HG02571 (cell line): ENCODE data around the gene TCF19.
A peak's percentile ranks its signal among the peaks of the same experiment; 100 is the strongest.

Experiments used
- ATAC-seq: cut with Tn5 transposase; IDR thresholded peaks from one replicate; pipeline ENCODE4 v1.9.1; 2021; ENCODE audit warnings: mild to moderate bottlenecking, moderate library complexity; ENCODE audit not compliant: unreplicated experiment

Gene TCF19

DNA sequence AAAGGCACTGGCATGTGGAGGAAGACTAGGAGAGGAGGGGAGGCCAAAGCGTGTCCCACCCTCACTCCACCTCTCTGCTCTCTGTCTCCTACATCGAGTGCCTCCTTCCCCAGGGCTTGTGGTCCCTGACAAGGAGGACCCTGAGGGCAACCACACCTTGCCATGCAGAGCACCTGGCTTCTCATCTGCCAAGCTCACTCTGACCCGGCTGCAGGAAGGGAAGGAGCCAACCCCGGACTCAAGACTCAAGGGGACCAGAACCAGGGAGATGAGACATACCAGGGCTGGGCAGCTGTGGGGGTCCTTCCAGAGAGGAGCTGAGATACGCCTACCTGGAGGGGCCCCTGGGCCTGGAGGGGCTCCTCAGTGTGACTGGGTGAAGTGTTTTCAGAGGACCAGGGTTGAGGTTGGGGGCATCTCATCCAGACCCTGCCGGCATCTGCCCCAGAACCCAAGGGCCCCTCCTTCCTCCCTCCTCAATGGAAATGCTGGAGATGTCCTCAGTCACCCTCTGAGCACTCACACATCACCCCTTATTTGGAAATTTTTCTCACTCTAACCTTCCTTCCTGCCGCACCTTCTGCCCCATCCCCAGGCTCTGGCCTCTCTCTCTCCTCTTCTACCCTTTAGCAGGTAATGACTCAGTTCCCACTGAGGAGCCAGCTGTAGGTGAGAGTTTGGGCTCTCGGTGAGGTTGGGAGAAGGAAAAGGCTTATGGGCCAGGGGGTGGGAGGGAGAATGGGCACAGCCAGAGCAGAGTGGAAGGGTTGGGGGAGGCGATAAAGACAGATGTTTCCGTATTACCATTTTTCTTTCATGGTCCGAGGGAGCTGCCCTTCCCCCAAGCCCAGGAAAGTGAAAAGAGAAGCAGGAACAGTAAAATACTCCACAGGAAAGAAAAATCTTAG, 44.1 kb downstream of the TCF19 start:
- ATAC-seq, result no peak

DNA sequence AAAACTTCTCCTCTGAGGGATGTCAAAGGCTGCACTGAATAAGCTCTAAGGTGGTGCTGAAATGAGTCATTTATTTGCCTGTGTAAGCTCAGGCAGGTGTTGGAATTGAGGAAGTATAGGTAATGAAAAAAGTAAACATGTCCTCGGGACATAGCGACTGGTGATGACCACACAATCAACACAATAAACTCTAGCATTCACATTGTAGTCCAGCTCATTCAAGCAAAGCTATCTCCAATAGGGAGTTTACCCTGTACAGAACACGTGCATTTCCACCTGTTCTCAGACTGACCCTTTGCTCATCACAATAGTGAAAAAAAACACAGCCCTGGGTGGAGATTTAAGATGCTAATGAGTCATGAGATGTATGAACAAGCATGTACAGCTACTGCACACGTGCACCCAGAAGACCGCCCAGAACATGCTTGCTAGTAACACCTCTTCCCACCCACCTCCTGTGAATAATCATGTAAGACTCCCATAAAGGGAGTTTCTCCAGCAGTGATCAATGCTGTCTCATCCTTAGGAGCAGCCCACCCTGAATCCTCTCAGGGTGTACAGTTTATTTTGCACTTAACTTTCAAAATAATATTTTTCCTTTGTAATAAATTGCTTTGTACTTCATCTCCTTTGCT, 45.1 kb downstream of the TCF19 start:
- ATAC-seq, result peak; percentile 52

DNA sequence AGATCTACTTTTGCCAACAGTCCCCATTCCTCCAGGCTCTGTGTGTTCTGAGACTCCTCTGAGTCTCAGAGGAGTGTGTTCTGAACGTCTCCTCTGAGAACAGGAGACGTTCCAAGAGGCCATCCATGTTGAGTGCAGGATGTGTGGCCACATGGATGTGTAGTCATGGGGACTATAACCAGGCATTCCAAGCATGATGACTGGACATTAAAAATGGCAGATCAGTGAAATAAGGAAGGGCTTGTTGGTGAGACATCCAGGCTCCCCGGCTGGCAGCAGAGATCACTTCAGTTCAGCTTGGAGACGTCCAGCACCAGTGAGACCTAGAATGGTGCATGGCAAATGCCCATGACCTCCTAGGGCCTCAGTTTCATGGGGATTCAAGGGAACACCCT, 46.4 kb downstream of the TCF19 start:
- ATAC-seq, result no peak

DNA sequence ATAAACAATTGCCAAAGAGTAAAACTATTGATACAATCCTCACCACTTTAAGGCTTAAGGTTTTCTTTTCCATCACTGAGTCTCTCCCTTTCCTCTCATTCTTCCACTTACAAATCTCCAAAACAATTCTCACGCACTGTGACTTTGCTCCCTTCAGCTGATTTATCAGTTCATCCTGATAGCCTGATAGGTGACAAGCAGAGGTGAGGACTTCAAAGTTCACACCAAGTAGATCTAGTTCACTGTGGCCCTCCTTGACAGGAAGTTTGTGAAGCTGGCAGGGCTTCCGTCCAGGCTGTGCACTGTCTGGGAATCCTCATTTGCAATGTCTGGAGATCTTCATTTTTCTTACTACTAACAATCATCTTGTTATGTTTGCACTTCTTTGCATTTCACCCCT, 47.2 kb downstream of the TCF19 start:
- no peak for ATAC-seq

DNA sequence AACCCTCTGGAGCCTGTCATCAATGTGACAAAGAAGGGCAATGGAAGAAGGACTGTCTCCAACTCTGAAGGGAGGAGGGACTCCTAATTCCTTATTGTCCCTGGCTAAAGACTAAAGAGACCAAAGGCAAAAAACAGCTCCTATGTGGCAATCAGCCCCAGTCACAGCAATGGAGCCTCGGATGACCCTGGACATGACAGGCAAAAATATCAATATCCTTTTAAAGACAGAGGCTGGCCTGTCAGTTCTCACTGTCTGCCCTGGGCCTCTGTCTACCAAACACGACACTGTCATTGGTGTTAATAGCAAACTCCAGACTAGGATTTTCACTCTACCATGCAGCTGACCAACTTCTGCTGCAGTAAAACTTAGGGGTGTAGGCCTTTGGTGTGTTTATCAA, 50.1 kb downstream of the TCF19 start:
- ATAC-seq, result no peak

DNA sequence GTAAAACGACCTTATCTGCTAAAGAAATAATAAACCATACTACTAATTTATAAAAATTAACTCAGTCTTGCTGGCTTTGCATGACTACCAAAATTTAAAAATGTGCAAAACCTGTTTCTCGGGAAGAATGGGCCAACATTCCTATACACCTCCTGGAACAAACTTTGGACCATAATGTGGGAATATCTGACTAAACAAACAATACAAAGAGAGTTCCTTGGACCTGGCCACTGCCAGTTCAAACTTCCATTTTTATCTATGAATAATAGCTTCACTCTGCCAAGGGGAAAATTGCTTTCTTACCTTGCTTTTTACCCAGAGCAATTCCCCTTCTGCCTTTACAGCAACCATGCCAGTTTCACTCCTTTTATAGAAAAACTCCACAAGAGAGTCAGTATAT, 50.7 kb downstream of the TCF19 start:
- ATAC-seq, result no peak

DNA sequence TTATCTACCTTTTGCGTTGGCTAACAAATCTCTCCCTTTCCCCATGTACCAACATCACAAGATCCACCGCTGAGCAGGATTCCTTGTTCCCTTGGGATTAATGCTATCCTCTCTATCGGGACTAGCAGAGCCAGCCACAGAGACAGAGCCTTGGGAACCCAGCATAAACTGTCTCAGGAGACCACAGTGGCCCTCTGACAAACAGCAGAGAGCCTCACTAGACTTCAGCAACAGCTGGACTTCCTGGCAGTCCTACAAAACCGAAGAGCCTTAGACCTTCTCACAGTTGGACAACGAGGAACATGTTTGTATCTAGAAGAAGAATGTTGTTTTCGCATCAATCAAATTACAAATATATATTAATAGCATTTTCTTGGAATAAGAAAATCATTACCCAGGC, 51.7 kb downstream of the TCF19 start:
- no peak for ATAC-seq

DNA sequence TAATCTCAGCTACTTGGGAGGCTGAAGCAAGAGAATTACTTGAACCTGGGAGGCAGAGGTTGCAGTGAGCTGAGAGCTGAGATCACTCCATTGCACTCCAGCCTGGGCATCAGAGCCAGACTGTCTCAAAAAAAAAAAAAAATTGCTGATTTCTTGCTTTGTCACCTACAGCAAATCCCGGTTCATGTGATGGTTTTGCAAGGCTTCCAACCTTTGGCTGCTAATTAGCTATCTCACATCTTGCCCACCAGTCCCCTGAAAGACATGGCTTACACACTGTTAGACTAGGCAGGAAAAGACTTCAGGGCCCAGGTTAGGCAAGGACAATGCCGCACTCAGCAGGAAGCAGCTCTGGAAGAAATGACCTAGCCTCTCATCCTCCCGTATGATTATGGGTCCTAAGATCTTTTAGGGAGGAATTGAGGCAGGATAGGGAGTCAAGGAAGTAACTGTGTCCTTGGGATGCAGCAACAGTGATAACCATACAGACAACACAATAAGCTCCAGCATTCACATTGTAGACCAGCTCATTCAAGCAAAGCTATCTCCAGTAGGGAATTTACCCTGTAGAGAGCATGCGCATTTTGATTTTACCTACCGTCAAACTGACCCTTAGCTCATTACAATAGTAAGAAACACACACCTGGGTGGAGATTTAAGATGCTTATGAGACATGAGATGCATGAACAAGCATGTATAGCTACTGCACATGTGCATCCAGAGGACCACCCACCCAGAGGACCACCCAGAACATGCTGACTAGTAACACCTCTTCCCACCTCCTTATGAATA, 52.5 kb downstream of the TCF19 start:
- no peak for ATAC-seq
